IMR-90 (cell line): ENCODE results near the gene CCDC144A. TPM values are rescaled to one million over a fixed set of nuclear protein-coding genes. Genes with fewer than 3 reads are reported as not detected.
"Not testable (repeated sequence)": the region's sequence is repeated elsewhere in the genome, so short reads cannot be mapped to it uniquely, and the experiment has no call there.

Experiments
- ATAC-seq: fragments of 200-7000 bp; cut with Tn5 transposase; 2 replicates; pipeline ENCODE4 v1.9.1; 2020; ENCODE audit warnings: low read depth, mild to moderate bottlenecking, moderate library complexity
- BruUV-seq: library from RNA; stranded (reverse); fragments of 400-500 nt; replicated peaks from 2 replicates; lab custom pipeline; 2021; lab: Mats Ljungman, UMichigan
- CTCF ChIA-PET: fragments of 300-600 bp; formaldehyde crosslinking; extraction: SDS; loops from one replicate; lab custom pipeline; 2021; ENCODE audit warnings: antibody characterized with exemption; lab: Yijun Ruan, JAX
- POLR2A ChIA-PET: fragments of 300-600 bp; sonication (Branson Sonifier 250); formaldehyde crosslinking; loops from one replicate; lab custom pipeline; 2022; ENCODE audit warnings: antibody characterized with exemption; ENCODE audit not compliant: unreplicated experiment; lab: Charles Lee
- DNase-seq: peaks from one replicate; pipeline ENCODE4 v3.0.0; 2013
- H2AFZ ChIP-seq: replicated peaks from 2 replicates; pipeline ENCODE3; 2013; ENCODE audit warnings: low read length, mild to moderate bottlenecking; ENCODE audit not compliant: poor library complexity
- H2AK5ac ChIP-seq: 2 replicates; pipeline ENCODE4 v1.6.1; 2013; ENCODE audit warnings: low read depth, low read length, inconsistent platforms
- H2AK9ac ChIP-seq: replicated peaks from 2 replicates; pipeline ENCODE3; 2013; ENCODE audit warnings: mild to moderate bottlenecking, low read depth, low read length, moderate library complexity; ENCODE audit not compliant: poor library complexity
- H2BK120ac ChIP-seq: 2 replicates; pipeline ENCODE4 v1.6.1; 2013; ENCODE audit warnings: low read depth, low read length, inconsistent platforms
- H2BK15ac ChIP-seq: 3 replicates; pipeline ENCODE4 v1.6.1; 2013; ENCODE audit warnings: low read depth, low read length, inconsistent platforms
- H2BK20ac ChIP-seq: 2 replicates; pipeline ENCODE4 v1.6.1; 2013; ENCODE audit warnings: low read depth, mild to moderate bottlenecking, inconsistent platforms, low read length, moderate library complexity
- H2BK5ac ChIP-seq: 2 replicates; pipeline ENCODE4 v1.6.1; 2013; ENCODE audit warnings: mild to moderate bottlenecking, low read depth, low read length, inconsistent platforms; ENCODE audit not compliant: poor library complexity, severe bottlenecking
- H3K14ac ChIP-seq: replicated peaks from 2 replicates; pipeline ENCODE4 v1.6.1; 2013; ENCODE audit warnings: low read depth, low read length, inconsistent platforms
- H3K18ac ChIP-seq: 2 replicates; pipeline ENCODE4 v1.6.1; 2013; ENCODE audit warnings: low read depth, low read length, control low read depth
- H3K23ac ChIP-seq: 2 replicates; pipeline ENCODE4 v1.6.1; 2013; ENCODE audit warnings: low read depth, low read length, inconsistent platforms
- H3K27ac ChIP-seq: 2 replicates; pipeline ENCODE4 v1.5.1; 2013; ENCODE audit warnings: mild to moderate bottlenecking, control low read depth, low read length; ENCODE audit not compliant: insufficient read depth
- H3K27me3 ChIP-seq: 2 replicates; pipeline ENCODE4 v1.6.1; 2013; ENCODE audit warnings: low read length; ENCODE audit not compliant: control insufficient read depth, insufficient read depth
- H3K36me3 ChIP-seq: 2 replicates; pipeline ENCODE4 v1.6.1; 2013; ENCODE audit warnings: low read length, mixed read lengths; ENCODE audit not compliant: control insufficient read depth, insufficient read depth
- H3K4ac ChIP-seq: 2 replicates; pipeline ENCODE4 v1.6.1; 2013; ENCODE audit warnings: low read depth, low read length, inconsistent platforms
- H3K4me1 ChIP-seq: 2 replicates; pipeline ENCODE4 v1.6.1; 2013; ENCODE audit warnings: low read length, mixed read lengths; ENCODE audit not compliant: control insufficient read depth, insufficient read depth
- H3K4me2 ChIP-seq: 2 replicates; pipeline ENCODE4 v1.6.1; 2013; ENCODE audit warnings: low read depth, mild to moderate bottlenecking, control low read depth, low read length, moderate library complexity
- H3K4me3 ChIP-seq: 2 replicates; pipeline ENCODE4 v1.5.1; 2013; ENCODE audit warnings: low read depth, mild to moderate bottlenecking, control low read depth, low read length, moderate library complexity; ENCODE audit not compliant: insufficient read depth
- H3K56ac ChIP-seq: 2 replicates; pipeline ENCODE4 v1.6.1; 2013; ENCODE audit warnings: low read length, inconsistent platforms; ENCODE audit not compliant: insufficient read depth; ENCODE audit errors: extremely low read depth
- H3K79me1 ChIP-seq, 2 experiments: 2 replicates each; pipeline ENCODE4 v1.6.1; 2013; ENCODE audit warnings: low read length in 2 of 2, inconsistent platforms in 1 of 2, low read depth in 1 of 2
- H3K9ac ChIP-seq: 2 replicates; pipeline ENCODE4 v1.6.1; 2013; ENCODE audit warnings: low read depth, low read length, control low read depth
- H3K9me1 ChIP-seq: 2 replicates; pipeline ENCODE4 v1.6.1; 2013; ENCODE audit warnings: low read length, inconsistent platforms; ENCODE audit not compliant: insufficient read depth
- H3K9me3 ChIP-seq: 2 replicates; pipeline ENCODE4 v1.6.1; 2013; ENCODE audit warnings: low read length; ENCODE audit not compliant: control insufficient read depth, insufficient read depth
- H4K20me1 ChIP-seq: 2 replicates; pipeline ENCODE4 v1.6.1; 2013; ENCODE audit warnings: low read length, inconsistent platforms; ENCODE audit not compliant: insufficient read depth
- H4K5ac ChIP-seq: 2 replicates; pipeline ENCODE4 v1.6.1; 2013; ENCODE audit warnings: mild to moderate bottlenecking, low read depth, low read length, control low read depth
- H4K8ac ChIP-seq, 2 experiments: 2 replicates each; pipeline ENCODE4 v1.6.1; 2013; ENCODE audit warnings: low read depth in 2 of 2, low read length in 2 of 2, control low read depth in 1 of 2, inconsistent platforms in 1 of 2
- H4K91ac ChIP-seq: 2 replicates; pipeline ENCODE4 v1.6.1; 2013; ENCODE audit warnings: low read depth, low read length, inconsistent platforms; ENCODE audit not compliant: insufficient read depth
- WGBS, 2 experiments: methylation state at CpG; one replicate each; pipeline versions ENCODE4 v1.1.5 to v1.1.7; 2013; ENCODE audit warnings: missing lambda C conversion rate in 2 of 2; ENCODE audit not compliant: insufficient read length in 1 of 2; ENCODE audit errors: extremely low coverage in 2 of 2; 5-methylcytosine and 5-hydroxymethylcytosine counted together
- dilution Hi-C: fragments of 300-500 bp; cut with HindIII; formaldehyde crosslinking; loops from one replicate; pipeline ENCODE4 v1.14.3; 2018; ENCODE audit warnings: low sequenced_read_pairs; ENCODE audit not compliant: unreplicated experiment
- in situ Hi-C: fragments of 300-500 bp; cut with MboI; formaldehyde crosslinking; loops from 3 replicates; pipeline ENCODE4 v1.14.3; 2019; ENCODE audit warnings: low sequenced_read_pairs, inconsistent platforms, mixed read lengths
- intact Hi-C: fragments of 100-400 bp; cut with micrococcal nuclease; formaldehyde crosslinking; loops from 2 replicates; pipeline ENCODE4 v1.10.0; 2022
- polyA plus RNA-seq, 3 experiments: library from polyadenylated mRNA; depleted of rRNA; stranded (reverse); fragments of >200 nt; gene quantifications; 2 replicates each; pipeline ENCODE4 v1.2.3, GENCODE V29; 2012; ENCODE audit warnings: low replicate concordance in 1 of 3
- total RNA-seq: library from RNA; depleted of rRNA; stranded (reverse); fragments of >200 nt; gene quantifications from 2 replicates; pipeline ENCODE4 v1.2.3, GENCODE V29; 2012

Gene CCDC144A
- total and polyA plus RNA-seq, 2 of the 4 experiments (the other 2 are of a cell fraction): 0.51 to 1.4 TPM

GRCh38 chr17:16788889-16789536 is 99.0 kb downstream of the CCDC144A start:
- H2BK20ac ChIP-seq, BruUV-seq, H3K9me1 ChIP-seq, H2AK5ac ChIP-seq, H3K18ac ChIP-seq, H3K4me3 ChIP-seq, H2AFZ ChIP-seq, H4K8ac ChIP-seq, in situ Hi-C loops, POLR2A ChIA-PET, H2BK120ac ChIP-seq, CTCF ChIA-PET, H3K79me1 ChIP-seq, H3K4me1 ChIP-seq, H4K20me1 ChIP-seq, H2AK9ac ChIP-seq, H3K9me3 ChIP-seq, H3K27me3 ChIP-seq, H3K4me2 ChIP-seq, H3K56ac ChIP-seq, H4K5ac ChIP-seq, H4K91ac ChIP-seq, H3K4ac ChIP-seq, ATAC-seq, H3K14ac ChIP-seq, H2BK5ac ChIP-seq, dilution Hi-C loops, H3K23ac ChIP-seq, DNase-seq, intact Hi-C loops, H2BK15ac ChIP-seq, H3K9ac ChIP-seq, H3K36me3 ChIP-seq, H3K27ac ChIP-seq: not testable (repeated sequence)
- no CpG with 5 or more reads among the region's 11 CpGs for WGBS, 2 experiments

GRCh38 chr17:16789622-16790021 is 99.6 kb downstream of the CCDC144A start:
- DNase-seq, H3K56ac ChIP-seq, POLR2A ChIA-PET, H3K4me3 ChIP-seq, H2AK9ac ChIP-seq, ATAC-seq, H2AFZ ChIP-seq, CTCF ChIA-PET, BruUV-seq, H4K20me1 ChIP-seq, H3K4ac ChIP-seq, H4K91ac ChIP-seq, H2BK120ac ChIP-seq, intact Hi-C loops, H3K23ac ChIP-seq, dilution Hi-C loops, H4K5ac ChIP-seq, H3K9me1 ChIP-seq, H2BK20ac ChIP-seq, H3K9ac ChIP-seq, H3K4me2 ChIP-seq, H3K14ac ChIP-seq, in situ Hi-C loops, H3K9me3 ChIP-seq, H2BK15ac ChIP-seq, H4K8ac ChIP-seq, H3K18ac ChIP-seq, H3K27me3 ChIP-seq, H3K36me3 ChIP-seq, H3K27ac ChIP-seq, H2AK5ac ChIP-seq, H3K4me1 ChIP-seq, H3K79me1 ChIP-seq, H2BK5ac ChIP-seq: not testable (repeated sequence)
- no CpG with 5 or more reads among the region's 3 CpGs for WGBS, 2 experiments
